ENCODE data around the gene HOXA10. TPM values are rescaled to one million over a fixed set of nuclear protein-coding genes. Genes with fewer than 3 reads are reported as not detected.

The HOXA10 gene
- total RNA-seq, 1 experiment from 2014 or later: 9.5 TPM

GRCh38 chr7:27156916-27157701, 17.0 kb downstream of the HOXA10 start:
- POLR2A ChIA-PET: interaction anchor here (0.6 to 1.0 kb wide), 3 partner anchors 61 to 1096 kb away, joined by 5 to 6 read pairs (median 6); partner anchors contain the start of genes HOXA1 and SKAP2
- no peak for TF ChIP-seq CTCF (IDR thresholded peaks at IDR 0.05; ENCODE audit: insufficient read depth in 1 of 2, low read depth in 1 of 2, low read length in 1 of 2, severe bottlenecking in 1 of 2, unreplicated experiment in 1 of 2)
- Histone ChIP-seq H3K4me3 (ENCODE audit: low read depth, low read length) (peak overlapping the region; percentile 49), H3K9me3 (no peaks in the 10 kb centered on the region), H3K36me3 (ENCODE audit: control insufficient read depth, insufficient read depth, low read length) (no peaks in the 10 kb centered on the region; the same call in 1 of the 2 replicates), H3K27me3 (replicated peaks; ENCODE audit: control insufficient read depth, insufficient read depth, low read length) (no peaks in the 10 kb centered on the region), H3K4me1 (peaks cover 7% of the 10 kb centered on the region)
- peak in 1 of 2 experiments; percentile 34 for DNase-seq
- H3K36me3 Mint-ChIP-seq (ENCODE audit: insufficient read depth, unreplicated experiment): peaks cover 20% of the 10 kb centered on the region
- no peaks in the 10 kb centered on the region for H3K27me3 Mint-ChIP-seq (ENCODE audit: insufficient read depth, unreplicated experiment)
- BruUV-seq (replicated peaks): no TSS peak
- CTCF ChIA-PET: interaction anchor here (0.6 to 1.3 kb wide), 9 partner anchors 9 to 1295 kb away, joined by 3 to 6 read pairs (median 4); partner anchors contain the start of gene HOXA4
- peak overlapping the region; percentile 93 for H3K27ac Mint-ChIP-seq (ENCODE audit: unreplicated experiment)
- H3K4me1 Mint-ChIP-seq (ENCODE audit: low read depth, unreplicated experiment): peaks cover 7% of the 10 kb centered on the region
- H3K9me3 Mint-ChIP-seq (ENCODE audit: unreplicated experiment): no peaks in the 10 kb centered on the region
- peak overlapping the region; percentile 93 for H3K4me3 Mint-ChIP-seq (ENCODE audit: unreplicated experiment)
- intact Hi-C loops (cut with micrococcal nuclease; ENCODE audit: unreplicated experiment): no loop called here

DNA sequence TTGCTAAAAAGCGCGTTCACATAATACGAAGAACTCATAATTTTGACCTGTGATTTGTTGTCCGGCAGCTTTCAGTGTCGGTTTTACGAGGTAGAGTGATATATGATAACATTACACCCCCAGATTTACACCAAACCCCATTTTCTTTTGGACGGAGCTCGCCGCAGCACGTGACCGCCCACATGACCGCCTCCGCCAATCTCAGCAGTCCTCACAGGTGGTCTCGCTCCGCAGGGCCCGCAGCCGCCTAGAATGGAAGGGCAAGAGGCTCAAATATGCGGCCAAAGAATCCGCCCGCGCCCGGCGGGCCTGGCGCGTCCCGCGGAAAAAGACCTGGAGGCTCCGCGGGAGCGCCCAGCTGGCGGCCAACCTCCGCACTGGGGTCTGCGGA, 17.6 kb downstream of the HOXA10 start, which contains the start of gene HOXA7:
Gene HOXA7 (minus strand): TSS at position 168 of the 391 bp plus-strand sequence. CDS start 130 bp downstream, at position 38.
- Histone ChIP-seq H3K4me3 (ENCODE audit: low read depth, low read length) (peak within 1 kb of the TSS; percentile 49), H3K9me3 (no peaks in the 10 kb centered on the region), H3K4me1 (peaks cover 9% of the 10 kb centered on the region), H3K27me3 (replicated peaks; ENCODE audit: control insufficient read depth, insufficient read depth, low read length) (no peaks in the 10 kb centered on the region), H3K36me3 (ENCODE audit: control insufficient read depth, insufficient read depth, low read length) (no peaks in the 10 kb centered on the region; the same call in 1 of the 2 replicates)
- no TSS peak for BruUV-seq (replicated peaks)
- peak within 1 kb of the TSS; percentile 93 for H3K27ac Mint-ChIP-seq (ENCODE audit: unreplicated experiment)
- H3K4me1 Mint-ChIP-seq (ENCODE audit: low read depth, unreplicated experiment): peaks cover 7% of the 10 kb centered on the region
- intact Hi-C loops (cut with micrococcal nuclease; ENCODE audit: unreplicated experiment): no loop called here
- H3K9me3 Mint-ChIP-seq (ENCODE audit: unreplicated experiment): no peaks in the 10 kb centered on the region
- POLR2A ChIA-PET: interaction anchor here (0.6 to 1.0 kb wide), 5 partner anchors 40 to 1096 kb away, joined by 3 to 6 read pairs (median 5); partner anchors contain the start of genes HOXA1 and SKAP2
- peak within 1 kb of the TSS; percentile 93 for H3K4me3 Mint-ChIP-seq (ENCODE audit: unreplicated experiment)
- no peak for TF ChIP-seq CTCF (IDR thresholded peaks at IDR 0.05; ENCODE audit: insufficient read depth in 1 of 2, low read depth in 1 of 2, low read length in 1 of 2, severe bottlenecking in 1 of 2, unreplicated experiment in 1 of 2)
- DNase-seq: peak; percentile 85 to 88
- peaks cover 23% of the 10 kb centered on the region for H3K36me3 Mint-ChIP-seq (ENCODE audit: insufficient read depth, unreplicated experiment)
- CTCF ChIA-PET: interaction anchor here (0.6 to 1.3 kb wide), 9 partner anchors 8 to 475 kb away, joined by 3 to 6 read pairs (median 4); partner anchors contain the start of gene HOXA4
- no peaks in the 10 kb centered on the region for H3K27me3 Mint-ChIP-seq (ENCODE audit: insufficient read depth, unreplicated experiment)

GRCh38 chr7:27155816-27156507, 18.2 kb downstream of the HOXA10 start:
- Histone ChIP-seq H3K4me3 (ENCODE audit: low read depth, low read length) (peak overlapping the region; percentile 49), H3K4me1 (peaks cover 10% of the 10 kb centered on the region), H3K9me3 (no peaks in the 10 kb centered on the region), H3K36me3 (ENCODE audit: control insufficient read depth, insufficient read depth, low read length) (no peaks in the 10 kb centered on the region; the same call in 1 of the 2 replicates), H3K27me3 (replicated peaks; ENCODE audit: control insufficient read depth, insufficient read depth, low read length) (no peaks in the 10 kb centered on the region)
- TSS peak; percentile 63 for BruUV-seq (replicated peaks)
- Mint-ChIP-seq H3K9me3 (ENCODE audit: unreplicated experiment) (no peaks in the 10 kb centered on the region), H3K27me3 (ENCODE audit: insufficient read depth, unreplicated experiment) (no peaks in the 10 kb centered on the region), H3K4me1 (ENCODE audit: low read depth, unreplicated experiment) (peaks cover 7% of the 10 kb centered on the region), H3K4me3 (ENCODE audit: unreplicated experiment) (peak overlapping the region; percentile 93), H3K36me3 (ENCODE audit: insufficient read depth, unreplicated experiment) (peaks cover 27% of the 10 kb centered on the region), H3K27ac (ENCODE audit: unreplicated experiment) (peak overlapping the region; percentile 93)
- ChIA-PET CTCF (interaction anchor here (0.6 to 1.3 kb wide), 7 partner anchors 15 to 474 kb away, joined by 3 to 6 read pairs (median 4); partner anchors contain the start of gene HOXA4), POLR2A (interaction anchor here (0.6 to 1.0 kb wide), 3 partner anchors 39 to 477 kb away, joined by 3 to 6 read pairs (median 4); partner anchors contain the start of gene HOXA1)
- intact Hi-C loops (cut with micrococcal nuclease; ENCODE audit: unreplicated experiment): no loop called here
- TF ChIP-seq CTCF (IDR thresholded peaks at IDR 0.05; ENCODE audit: insufficient read depth in 1 of 2, low read depth in 1 of 2, low read length in 1 of 2, severe bottlenecking in 1 of 2, unreplicated experiment in 1 of 2): no peak
- peak; percentile 56 to 73 for DNase-seq

All from Caco-2 (cell line).